GM21723 (cell line): ENCODE measurements around the gene MAPK4.
"Not testable (repeated sequence)": the region's sequence is repeated elsewhere in the genome, so short reads cannot be mapped to it uniquely, and the experiment has no call there.

Experiments used
- ATAC-seq: cut with Tn5 transposase; IDR thresholded peaks from one replicate; pipeline ENCODE4 v1.9.1; 2021; ENCODE audit warnings: mild to moderate bottlenecking, moderate library complexity; ENCODE audit not compliant: unreplicated experiment

The MAPK4 gene

DNA sequence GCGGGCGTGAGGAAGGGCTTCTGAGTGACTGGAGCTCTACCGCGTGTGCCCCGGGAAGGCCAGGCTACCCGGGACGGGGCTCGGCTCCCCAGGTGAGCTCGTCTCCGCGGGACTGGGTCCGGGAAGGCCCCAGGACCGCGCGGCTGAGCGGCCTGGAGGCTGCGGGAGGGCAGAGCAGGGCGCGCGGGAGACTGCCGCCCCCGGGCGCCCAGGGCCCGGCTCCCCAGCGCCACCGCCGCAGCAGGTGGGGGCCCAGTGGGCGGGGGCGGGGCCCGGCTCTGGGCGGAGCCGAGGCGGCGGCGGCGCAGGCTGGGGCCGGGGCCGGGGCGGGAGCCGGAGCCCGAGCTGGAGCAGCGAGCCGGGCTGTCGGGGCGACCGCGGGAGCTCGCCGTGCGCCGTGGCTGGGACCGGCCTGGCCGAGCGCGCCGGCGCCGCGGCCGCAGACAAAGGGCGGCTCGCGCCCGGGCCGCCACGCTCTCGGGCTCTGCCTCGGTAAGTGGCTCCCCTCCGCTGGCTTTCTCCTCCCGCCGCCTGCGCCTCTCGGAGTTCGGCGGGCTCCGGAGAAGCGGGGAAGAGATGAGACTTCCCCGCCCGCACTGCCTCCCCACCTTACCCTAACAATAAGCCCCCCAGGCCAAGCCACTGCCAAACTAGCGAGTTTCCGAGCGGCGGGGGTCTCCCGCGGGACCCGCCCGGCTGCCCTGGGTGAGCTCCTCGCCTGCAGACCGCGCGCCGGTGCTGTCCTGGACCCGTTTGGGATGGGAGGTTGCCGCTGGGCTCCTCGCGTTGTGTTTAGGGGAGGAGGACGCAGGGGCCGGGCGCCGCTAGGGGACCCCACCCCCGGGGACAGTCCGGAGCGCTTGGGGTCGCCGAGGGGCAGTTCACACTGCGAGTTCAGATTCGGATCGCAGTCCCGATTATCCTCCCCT, at the start of gene MAPK4:
MAPK4 (plus strand) TSS at position 336 of the 929 bp plus-strand sequence. CDS start 103,872 bp downstream, outside the sequence.
- peak; percentile 80 for ATAC-seq

DNA sequence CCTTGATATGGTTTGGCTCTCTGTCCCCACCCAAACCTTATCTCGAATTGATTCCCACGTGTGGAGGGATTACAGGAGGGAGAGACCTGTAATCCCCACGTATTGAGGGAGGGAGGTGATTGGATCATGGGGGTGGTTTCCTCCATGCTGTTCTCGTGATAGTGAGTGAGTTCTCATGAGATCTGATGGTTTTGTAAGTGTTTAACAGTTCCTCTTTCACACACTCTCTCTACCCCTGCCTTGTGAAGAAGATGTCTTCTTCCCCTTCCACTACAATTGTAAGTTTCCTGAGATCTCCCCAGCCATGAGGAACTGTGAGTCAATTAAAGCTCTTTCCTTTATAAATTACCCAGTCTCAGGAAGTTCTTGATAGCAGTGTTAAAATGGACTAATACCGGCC, 42.6 kb upstream of the MAPK4 start:
- not testable (repeated sequence) for ATAC-seq

DNA sequence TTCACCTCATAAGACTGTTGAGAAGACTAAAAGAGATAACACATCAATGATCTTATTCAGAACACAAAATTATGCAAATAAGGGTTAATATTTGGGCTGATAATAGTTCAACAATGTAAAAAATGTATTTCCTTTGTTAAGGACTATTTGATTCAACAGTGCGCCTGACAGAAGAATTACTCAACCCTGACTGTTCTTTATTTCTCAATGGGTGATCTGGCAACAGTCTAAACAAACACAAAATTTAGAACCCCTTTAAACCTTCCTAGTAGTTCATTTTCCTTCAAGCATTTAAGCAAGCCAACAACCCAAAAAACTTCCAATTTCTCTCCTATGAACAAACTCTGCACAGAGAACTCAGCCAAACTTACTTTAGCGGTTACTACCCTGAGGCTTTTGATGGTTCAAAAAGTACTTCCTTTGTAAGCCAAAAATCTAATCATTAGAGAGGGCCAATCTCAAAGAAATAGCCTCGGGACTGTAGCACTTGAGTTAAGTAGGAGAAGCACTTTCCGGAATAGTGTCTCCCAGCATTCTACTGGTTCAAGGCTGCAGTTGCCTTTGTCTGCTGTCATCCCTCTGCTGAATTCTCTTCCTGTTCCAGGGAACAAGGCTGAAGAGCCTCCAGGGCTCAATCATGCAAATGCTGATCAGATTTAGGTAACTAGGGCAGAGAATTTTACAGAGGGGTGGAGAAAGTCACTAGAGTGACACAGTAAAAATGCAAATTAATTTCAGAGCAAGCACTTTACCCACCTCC, 40.9 kb upstream of the MAPK4 start:
- no peak for ATAC-seq

DNA sequence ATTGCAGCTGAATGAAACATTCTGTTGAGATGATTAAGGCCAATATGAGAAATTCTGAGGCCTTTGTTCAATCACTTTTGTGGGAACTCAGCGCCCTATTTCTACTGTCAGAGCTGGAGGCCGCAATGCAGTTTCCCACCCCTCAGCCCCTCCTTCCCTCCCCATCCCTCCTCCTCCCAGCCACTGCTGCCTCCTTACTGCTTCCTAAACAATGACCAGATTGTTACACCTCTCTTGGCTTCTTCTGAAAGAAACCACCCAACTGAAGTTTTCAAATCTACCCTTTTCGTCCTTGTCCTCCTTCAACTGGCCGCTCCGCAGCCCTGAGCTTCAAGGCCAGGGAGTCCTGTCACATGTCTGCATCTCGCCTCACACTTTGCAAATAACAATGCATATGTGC, 36.7 kb upstream of the MAPK4 start:
- ATAC-seq: no peak

DNA sequence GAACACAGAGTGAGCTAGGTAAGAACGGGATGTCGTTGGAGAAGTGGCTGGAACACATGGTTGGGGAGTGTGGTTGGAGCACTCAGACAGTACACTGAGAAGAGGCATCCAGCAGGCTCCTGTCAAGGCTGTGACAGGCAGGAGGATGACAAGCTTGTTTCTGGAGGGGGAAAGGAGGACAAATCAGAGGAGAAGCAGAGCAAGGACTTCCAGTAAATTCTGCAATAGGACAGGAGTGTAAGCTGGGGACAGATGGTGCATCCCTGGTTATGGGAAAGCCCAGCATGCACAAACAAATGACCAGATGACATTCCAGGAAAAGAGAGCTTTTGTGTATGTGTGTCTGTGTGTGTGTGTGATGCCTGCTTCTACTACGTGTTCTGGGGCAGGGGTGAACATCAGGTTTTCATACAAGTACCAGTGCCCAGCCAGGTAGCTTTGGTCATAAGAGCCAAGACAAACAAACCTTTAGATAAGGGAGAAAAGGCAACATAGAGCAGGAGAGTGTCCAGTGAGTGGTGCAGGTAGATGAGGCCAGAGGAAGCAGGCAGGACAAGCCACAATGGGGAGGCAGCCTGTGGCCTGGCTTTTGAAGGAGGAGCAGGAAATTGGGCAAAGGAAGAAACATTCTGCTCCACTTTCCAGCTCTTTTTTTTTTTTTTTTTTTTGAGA, 32.1 kb upstream of the MAPK4 start:
- no peak for ATAC-seq

DNA sequence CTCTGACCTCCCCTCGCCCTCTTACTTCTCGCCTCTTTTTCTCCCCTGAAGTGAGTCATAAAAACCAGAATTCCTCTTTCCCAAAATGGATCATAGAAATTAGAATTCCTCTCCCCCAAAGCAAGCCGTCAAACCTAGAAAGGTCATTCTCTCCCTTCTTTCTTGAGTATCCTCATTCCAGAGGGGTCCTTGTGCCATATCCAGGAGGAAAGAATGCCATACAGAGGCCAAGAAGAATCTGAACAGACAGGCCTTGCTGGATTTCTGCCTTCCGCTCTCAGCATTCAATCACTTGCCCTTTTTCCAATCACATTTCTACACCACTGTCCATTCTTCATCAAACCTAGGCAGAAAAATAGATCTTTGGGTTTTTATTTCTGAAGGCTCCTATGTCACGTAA, 31.1 kb upstream of the MAPK4 start:
- no peak for ATAC-seq

DNA sequence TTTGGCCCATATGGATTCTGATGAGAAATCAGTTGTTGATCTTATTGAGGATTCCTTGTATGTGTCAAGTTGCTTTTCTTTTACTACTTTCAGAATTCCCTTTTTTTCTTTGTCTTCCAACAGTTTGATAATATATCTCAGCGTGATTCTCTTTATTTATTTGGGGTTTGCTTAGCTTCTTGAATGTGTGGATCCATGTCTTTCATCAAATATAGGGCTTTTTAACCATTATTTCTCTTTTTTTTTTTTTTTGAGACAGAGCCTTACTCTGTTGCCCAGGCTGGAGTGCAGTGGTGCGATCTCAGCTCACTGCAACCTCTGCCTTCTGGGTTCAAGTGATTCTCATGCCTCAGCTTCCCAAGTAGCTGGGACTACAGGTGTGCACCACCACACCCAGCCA, 26.1 kb upstream of the MAPK4 start:
- ATAC-seq: not testable (repeated sequence)

DNA sequence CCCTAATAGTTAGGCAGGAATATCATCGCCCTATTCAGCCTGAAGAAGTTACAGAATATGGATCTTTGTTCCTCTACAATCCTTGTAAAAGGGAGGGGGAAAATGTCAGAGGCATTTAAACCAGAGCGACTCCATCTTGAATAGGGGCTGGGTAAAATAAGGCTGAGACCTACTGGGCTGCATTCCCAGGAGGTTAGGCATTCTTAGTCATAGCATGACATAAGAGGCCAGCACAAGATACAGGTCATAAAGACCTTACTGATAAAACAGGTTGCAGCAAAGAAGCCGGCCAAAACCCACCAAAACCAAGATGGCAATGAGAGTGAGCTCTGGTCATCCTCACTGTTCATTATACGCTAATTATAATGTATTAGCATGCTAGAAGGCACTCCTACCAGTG, 15.4 kb upstream of the MAPK4 start:
- ATAC-seq: not testable (repeated sequence)

DNA sequence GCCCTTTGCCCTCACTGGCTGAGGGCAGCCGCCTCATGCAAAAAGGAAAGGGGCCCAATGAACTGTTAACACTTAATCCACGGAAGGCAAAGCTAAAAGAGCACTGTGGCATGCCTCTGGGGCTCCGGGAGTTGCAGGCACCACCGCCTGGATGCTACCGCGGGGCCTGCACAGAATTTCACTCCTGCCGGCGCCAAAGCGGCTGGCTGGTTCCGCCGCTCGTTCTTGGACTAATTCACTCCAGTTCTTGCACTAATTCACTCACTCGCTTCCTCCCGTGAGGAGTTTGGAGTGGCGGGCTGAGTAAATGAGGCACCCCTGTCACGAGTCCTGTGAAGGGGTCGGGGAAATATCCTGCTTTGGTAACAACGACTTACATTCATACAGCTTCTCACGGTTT, 14.0 kb upstream of the MAPK4 start:
- ATAC-seq: no peak

DNA sequence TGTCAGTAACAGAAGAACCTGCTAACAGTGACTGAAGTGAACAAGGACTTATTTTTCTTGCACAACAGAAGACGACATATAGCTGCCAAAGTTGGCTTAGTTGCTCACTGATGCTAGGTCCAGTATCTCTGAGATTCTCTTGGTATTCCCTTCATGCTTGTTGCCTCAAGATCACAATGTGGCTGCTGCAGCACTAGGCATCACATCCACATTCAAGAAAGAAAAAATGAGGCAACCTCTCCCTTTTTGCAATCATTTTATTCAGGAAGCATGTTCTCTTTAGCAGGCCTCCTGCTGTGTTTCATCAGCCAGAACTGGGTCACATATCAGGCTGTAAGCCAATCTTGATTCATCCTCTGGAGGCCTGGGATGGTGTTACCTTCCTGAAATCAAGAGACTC, 11.7 kb upstream of the MAPK4 start:
- no peak for ATAC-seq

DNA sequence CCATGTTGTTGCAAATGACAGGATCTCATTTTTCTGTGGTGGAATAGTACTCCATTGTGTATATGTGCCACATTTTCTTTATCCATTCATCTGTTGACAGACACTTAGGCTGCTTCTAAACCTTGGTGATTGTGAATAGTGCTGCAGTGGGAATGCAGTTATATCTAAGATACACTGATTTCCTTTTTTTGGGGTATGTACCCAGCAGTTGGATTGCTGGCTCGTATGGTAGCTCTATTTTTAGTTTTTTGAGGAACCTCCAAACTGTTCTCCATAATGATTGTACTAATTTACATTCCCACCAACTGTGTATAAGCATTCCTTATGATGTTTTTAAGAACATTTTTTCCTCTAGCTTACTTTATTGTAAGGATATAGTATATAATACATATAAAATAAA, 8.2 kb upstream of the MAPK4 start:
- ATAC-seq: not testable (repeated sequence)

DNA sequence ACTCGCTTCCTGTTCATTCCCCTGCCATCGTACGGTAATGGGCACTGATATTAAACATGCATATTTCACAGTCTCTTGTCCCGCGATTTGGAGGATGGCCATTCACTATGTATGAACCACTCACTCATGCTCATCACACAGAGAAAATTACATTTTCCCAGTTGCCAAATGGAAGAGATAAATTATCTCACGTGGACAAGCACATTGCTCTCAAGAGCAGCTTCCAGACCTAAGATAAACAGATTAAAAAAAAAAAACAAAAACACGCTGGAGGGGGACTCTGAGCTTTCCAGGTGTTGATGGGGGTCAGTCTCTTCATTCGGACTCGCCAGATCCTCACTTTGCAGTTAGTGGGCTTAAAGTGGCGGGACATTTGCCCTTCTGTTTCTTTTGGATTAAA, 1.7 kb upstream of the MAPK4 start:
- ATAC-seq: no peak

DNA sequence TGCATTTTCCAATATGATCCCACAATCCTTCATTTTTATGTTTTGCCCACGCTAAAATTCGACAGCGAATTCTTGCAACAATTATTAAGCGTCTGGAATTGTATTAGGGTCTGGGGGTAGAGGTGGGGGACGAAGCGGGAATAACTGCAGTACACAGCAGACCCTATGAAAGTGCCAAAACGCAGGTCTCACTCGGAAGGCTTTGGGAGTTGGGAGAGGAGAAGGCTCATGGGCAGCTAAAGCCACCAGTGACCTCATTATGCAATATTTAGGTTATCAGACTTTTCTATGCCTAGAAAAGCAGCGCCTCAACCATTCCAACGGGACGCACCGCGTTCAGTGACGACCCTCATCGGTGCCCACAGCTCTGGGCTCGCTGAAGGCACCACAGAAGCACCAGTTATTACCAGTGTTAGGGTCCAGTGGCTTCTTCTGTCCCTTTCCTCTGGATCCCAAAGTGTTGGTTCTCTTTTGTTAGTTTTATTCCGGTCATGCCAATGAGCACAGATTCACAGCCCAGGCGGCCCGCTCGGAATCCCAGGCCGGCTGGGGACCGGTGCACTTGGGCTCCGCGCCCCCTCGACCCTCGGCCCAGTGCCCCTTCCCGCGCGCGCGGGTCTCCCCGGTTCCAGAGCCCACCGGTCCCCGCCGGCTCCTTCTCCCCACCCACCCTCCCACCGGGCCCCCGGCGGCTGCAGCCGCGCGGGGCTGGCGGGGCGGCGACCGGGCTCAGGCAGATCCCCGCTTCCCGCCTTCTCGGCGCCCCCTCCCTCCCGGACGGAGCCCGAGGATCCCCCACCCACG, 737 bp upstream of the MAPK4 start:
- no peak for ATAC-seq

DNA sequence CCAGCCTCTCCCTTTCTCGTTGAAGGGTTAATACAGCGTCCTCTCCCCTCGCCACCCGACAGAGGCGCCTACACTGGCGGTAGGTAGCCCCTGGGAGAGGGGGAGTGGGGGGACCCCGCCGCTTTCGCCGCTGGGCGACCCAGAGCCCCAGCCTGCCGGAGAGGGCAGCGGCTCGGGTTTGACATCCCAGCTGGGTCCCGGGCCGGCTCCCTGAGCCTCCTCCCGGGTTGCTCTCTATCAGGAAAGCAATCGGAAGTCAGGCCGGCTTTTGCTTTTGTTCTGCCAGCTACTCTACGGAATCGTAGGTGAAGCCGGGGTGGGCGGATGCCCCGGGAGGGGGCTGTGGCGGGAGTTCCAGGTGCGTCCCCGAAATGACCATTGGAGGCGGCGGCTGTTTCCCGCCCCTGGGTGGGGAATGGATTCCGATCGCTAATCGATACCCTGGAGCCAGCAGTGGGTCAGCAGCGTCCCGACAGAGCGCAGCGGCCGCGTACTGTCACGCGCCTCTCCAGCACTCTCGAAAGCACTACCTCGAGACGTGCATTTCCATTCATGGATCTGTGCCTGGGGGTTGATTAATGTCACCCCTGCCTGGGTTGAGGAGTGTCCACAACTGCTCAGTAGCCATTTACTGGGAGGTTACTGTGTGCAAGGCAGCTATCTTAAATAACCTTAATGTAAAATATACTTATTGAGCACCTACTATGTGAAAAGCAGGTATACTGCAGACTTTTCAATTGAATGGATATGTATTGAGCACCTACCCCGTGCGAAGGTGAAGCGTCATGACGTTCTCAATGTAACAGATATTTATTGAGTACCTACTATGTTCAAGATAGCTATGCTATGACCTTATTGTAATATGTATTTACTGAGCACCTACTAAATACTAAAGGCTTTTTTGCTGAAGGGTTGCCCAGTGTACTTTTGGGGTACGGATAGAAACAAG, 1.1 kb downstream of the MAPK4 start:
- ATAC-seq: peak; percentile 5

DNA sequence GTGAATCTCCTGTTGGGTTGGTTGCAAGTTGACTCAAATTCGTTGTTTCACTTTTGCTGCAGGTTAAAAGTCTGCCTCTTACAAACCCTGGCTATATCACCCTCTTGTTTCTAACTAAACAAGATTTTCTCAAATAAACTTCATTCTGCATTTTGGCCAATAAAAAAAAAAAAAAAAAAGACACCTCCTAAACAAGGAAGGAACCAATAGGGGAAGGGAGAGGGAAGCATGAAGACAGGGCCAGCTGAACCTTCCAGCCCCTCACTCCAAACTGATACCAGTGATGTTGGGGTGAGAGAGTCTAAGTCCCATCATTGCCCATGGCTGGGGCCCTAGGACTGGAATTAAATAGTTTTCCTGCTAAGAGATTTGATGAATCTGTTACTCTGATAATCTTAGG, 2.4 kb downstream of the MAPK4 start:
- not testable (repeated sequence) for ATAC-seq

DNA sequence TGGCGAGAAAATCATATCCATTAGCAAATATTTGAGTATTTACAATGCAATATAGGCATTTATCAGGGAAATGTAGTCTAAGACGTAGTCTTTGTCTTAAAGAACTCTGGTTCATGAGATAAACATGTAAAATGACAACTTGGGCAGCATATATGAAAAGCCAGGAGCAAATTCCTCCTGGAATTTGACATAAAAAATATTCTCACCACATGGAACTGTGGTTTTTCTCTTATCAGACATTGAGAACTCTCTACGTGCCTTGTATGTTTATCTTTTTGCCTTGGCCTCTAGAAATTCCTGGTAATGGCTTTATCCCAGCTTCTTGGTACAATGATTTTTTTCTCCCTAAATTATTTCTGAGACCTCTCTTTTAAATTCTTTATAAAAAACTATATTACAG, 2.8 kb downstream of the MAPK4 start:
- no peak for ATAC-seq

DNA sequence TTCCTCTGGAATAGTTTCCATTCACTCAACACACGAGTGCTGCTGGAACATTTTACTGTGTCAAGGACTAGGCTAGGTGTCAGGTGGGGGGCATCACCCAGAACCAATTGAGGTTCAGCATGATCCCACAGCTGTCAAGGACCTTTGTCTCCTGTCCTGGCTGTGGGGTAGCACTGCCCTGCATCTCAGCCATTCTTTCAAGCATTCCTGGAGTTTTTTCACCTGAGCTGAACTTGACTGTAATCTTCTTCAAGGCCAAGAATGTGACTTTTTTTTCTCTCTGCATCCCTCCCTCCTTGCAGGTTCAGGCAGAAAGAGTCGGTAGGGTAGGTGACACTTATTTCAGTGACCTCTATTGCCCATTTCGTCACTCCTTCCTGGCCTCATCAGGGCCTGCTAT, 3.5 kb downstream of the MAPK4 start:
- no peak for ATAC-seq

DNA sequence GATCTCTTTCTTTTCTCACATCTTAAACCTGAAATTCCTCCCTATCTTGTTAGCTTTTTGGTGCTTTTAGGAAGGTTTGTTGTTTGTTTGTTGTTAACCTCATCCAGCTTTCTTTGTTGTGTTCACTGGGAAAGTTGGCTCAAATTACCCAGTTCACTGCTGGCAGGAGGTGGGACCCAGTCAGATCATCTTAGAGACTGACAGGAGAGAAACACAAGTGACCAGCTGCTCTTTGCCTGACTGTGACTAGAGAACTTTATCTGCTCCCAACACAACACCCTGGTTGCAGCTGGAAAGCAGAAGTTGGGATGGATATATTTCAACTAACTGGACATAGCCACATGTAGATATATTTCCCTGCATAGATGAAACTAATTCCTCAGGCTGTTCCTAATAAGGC, 10.0 kb downstream of the MAPK4 start:
- no peak for ATAC-seq

DNA sequence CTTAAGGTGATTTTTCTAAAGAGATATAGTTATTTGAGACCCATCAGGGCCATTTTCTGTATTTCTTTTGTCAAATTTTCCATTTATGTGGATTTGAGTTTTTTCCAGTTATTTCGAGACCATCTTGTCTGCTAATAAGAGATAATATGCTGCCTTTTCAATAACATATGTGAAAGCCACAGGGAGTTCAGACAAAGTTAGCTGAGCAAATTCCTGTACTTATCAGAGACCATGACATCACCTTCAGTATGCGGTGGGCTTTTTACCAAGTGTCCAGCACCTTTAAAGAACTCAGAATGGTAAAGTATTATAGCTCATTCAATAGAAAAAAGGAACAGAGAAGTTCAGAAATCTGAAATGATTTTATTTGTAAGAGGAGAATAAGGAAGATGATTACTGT, 11.7 kb downstream of the MAPK4 start:
- ATAC-seq: no peak

DNA sequence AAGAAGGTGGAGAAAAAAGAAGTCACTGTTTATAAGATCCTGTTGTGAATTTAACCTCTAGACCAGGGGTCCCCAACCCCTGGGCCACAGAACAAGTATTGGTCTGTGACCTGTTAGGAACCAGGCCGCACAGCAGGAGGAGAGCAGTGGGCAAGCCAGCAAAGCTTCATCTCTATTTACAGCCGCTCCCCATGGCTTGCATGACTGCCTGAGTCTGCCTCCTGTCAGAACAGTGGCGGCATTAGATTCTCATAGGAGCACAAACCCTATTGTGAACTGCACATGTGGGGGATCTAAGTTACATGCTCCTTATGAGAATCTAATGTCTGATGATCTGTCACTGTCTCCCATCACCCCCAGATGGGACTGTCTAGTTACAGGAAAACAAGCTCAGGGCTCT, 13.3 kb downstream of the MAPK4 start:
- ATAC-seq: not testable (repeated sequence)
